Measurements from ENCODE around the gene TMEFF2.
A peak's percentile ranks its signal among the peaks of the same experiment; 100 is the strongest.

The TMEFF2 gene

GRCh38 chr2:191927991-191928390 is 266.7 kb downstream of the TMEFF2 start:
- 0 out of 2 replicates have a peak, but pooled peaks have one; percentile 24 for TF ChIP-seq PRDM1 (tag by site-specific recombination; IDR thresholded peaks at IDR 0.05)
- TF ChIP-seq ZSCAN4 (tag by site-specific recombination; IDR thresholded peaks at IDR 0.05): no peak
- TF ChIP-seq ZNF488 (tag by site-specific recombination; IDR thresholded peaks at IDR 0.05): no peak
- no peak for TF ChIP-seq PRDM6 (tag by site-specific recombination; IDR thresholded peaks at IDR 0.05)
- 0 out of 2 replicates have a peak, but pooled peaks have one; percentile 11 for TF ChIP-seq REST (tag by site-specific recombination; IDR thresholded peaks at IDR 0.05)
- TF ChIP-seq ZNF24 (tag by site-specific recombination; IDR thresholded peaks at IDR 0.05): peak; percentile 50; the same call in 1 of the 2 replicates
- TF ChIP-seq PRDM10 (tag by site-specific recombination; IDR thresholded peaks at IDR 0.05): peak; percentile 34; the same call in 1 of the 2 replicates
- TF ChIP-seq ZNF362 (tag by site-specific recombination; IDR thresholded peaks at IDR 0.05): no peak
- TF ChIP-seq SP7 (tag by site-specific recombination; IDR thresholded peaks at IDR 0.05): peak; percentile 68
- peak; percentile 16; the same call in 1 of the 2 replicates for TF ChIP-seq ZNF398 (tag by site-specific recombination; IDR thresholded peaks at IDR 0.05)
- no peak for TF ChIP-seq ZNF324 (tag by site-specific recombination; IDR thresholded peaks at IDR 0.05)
- no peak for TF ChIP-seq BCL6B (tag by site-specific recombination; IDR thresholded peaks at IDR 0.05)
- H3K9me3 ChIP-seq (ENCODE audit: control insufficient read depth, insufficient read depth, low read depth, low read length): no peaks in the 10 kb centered on the region
- peaks cover 12% of the 10 kb centered on the region; the same call in 1 of the 2 replicates for H3K4me1 ChIP-seq (ENCODE audit: control insufficient read depth, insufficient read depth, low read length)
- CTCF ChIA-PET: interaction anchor here (1.2 kb wide), 2 partner anchors 12 to 234 kb away, joined by 4 read pairs; no protein-coding TSS in a partner anchor
- no peaks in the 10 kb centered on the region for H3K36me3 ChIP-seq (ENCODE audit: control insufficient read depth in 2 of 2, insufficient read depth in 1 of 2, low read length in 2 of 2)
- H3K27ac ChIP-seq (ENCODE audit: extremely low read depth, low read depth, low read length): no peak overlapping the region; the same call in 1 of the 2 replicates
- POLR2A ChIA-PET: no interaction called here
- no peak overlapping the region for H3K4me3 ChIP-seq (ENCODE audit: low read depth, low read length)

Measured in HEK293 (cell line).